SJCRH30 (cell line): Measurements from ENCODE around the gene SERPINA1. TPM values are rescaled to one million over a fixed set of nuclear protein-coding genes. Genes with fewer than 3 reads are reported as not detected.
"Not testable (repeated sequence)": the region's sequence is repeated elsewhere in the genome, so short reads cannot be mapped to it uniquely, and the experiment has no call there.

ENCODE experiments used
- DNase-seq, 2 experiments: peaks; one replicate each; pipeline ENCODE4 v3.0.0-alpha.2; 2015 to 2020
- H3K27ac ChIP-seq: fragments of 250-450 bp; sonication (Bioruptor Pico); 2 replicates; pipeline ENCODE4 v1.5.1; 2020; ENCODE audit warnings: mild to moderate bottlenecking, moderate library complexity
- H3K27me3 ChIP-seq: fragments of 250-450 bp; sonication (Bioruptor Pico); 2 replicates; pipeline ENCODE4 v1.5.1; 2020; ENCODE audit warnings: mild to moderate bottlenecking, moderate library complexity
- H3K36me3 ChIP-seq: fragments of 250-450 bp; sonication (Bioruptor Pico); 2 replicates; pipeline ENCODE4 v1.5.1; 2020; ENCODE audit warnings: mild to moderate bottlenecking, moderate library complexity
- H3K4me1 ChIP-seq: fragments of 250-450 bp; sonication (Bioruptor Pico); 2 replicates; pipeline ENCODE4 v1.5.1; 2020; ENCODE audit warnings: mild to moderate bottlenecking, moderate library complexity
- H3K4me3 ChIP-seq: fragments of 250-450 bp; sonication (Bioruptor Pico); 2 replicates; pipeline ENCODE4 v1.5.1; 2020; ENCODE audit warnings: mild to moderate bottlenecking, moderate library complexity
- H3K9me3 ChIP-seq: fragments of 250-450 bp; sonication (Bioruptor Pico); replicated peaks from 2 replicates; pipeline ENCODE4 v1.5.1; 2020; ENCODE audit warnings: mild to moderate bottlenecking, moderate library complexity
- total RNA-seq: library from RNA; depleted of rRNA; stranded (reverse); fragments of >200 nt; shearing (Covaris generic); gene quantifications from 2 replicates; pipeline ENCODE4 v1.2.3, GENCODE V29; 2014

Gene SERPINA1
- total RNA-seq, 1 experiment from 2014 or later: not detected

DNA sequence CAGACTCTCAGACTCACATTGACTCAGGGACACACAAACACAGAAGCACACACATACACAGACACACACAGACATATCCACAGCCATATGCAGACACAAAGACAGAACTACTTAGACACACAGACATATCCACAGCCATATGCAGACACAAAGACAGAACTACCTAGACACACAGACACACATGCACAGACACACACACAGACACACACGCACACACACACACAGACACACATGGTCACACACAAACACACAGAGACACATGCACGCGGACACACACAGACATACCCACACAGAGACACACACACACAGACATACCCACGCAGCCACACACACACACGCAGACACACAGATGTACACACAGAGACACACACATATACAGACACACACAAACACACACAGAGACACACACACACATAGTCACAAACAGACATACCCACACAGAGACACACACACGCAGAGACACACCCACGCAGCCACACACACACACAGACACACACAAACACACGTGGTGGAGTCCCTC is 25.7 kb downstream of the SERPINA1 start:
- Histone ChIP-seq H3K27me3 (no peaks in the 10 kb centered on the region), H3K9me3 (no peaks in the 10 kb centered on the region), H3K4me1 (no peaks in the 10 kb centered on the region), H3K36me3 (no peaks in the 10 kb centered on the region), H3K27ac (no peak overlapping the region), H3K4me3 (no peak overlapping the region)
- DNase-seq: no peak

DNA sequence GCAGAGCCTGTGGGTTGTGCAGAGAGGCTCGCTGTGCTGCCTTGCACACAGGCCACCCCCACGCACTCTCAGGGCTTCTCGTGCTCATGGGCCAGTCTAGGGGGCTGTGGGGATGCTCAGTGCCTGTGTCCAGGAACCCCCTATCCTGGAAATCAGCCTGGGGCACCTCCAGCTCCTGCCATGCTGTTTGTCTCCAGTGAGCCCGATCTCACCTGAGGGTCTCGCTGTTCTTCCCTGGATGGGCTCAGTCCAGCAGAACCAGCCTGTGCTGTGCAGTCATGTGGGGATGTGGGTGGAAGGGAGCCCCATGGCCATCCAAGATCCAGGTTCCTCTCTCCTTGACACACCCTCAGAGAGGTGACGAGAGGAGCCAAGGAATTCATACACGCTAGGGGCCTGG is 26.7 kb downstream of the SERPINA1 start:
- no peak overlapping the region for H3K4me3 ChIP-seq
- no peaks in the 10 kb centered on the region for H3K9me3 ChIP-seq
- no peaks in the 10 kb centered on the region for H3K4me1 ChIP-seq
- H3K36me3 ChIP-seq: no peaks in the 10 kb centered on the region
- no peak overlapping the region for H3K27ac ChIP-seq
- no peak for DNase-seq
- H3K27me3 ChIP-seq: no peaks in the 10 kb centered on the region

DNA sequence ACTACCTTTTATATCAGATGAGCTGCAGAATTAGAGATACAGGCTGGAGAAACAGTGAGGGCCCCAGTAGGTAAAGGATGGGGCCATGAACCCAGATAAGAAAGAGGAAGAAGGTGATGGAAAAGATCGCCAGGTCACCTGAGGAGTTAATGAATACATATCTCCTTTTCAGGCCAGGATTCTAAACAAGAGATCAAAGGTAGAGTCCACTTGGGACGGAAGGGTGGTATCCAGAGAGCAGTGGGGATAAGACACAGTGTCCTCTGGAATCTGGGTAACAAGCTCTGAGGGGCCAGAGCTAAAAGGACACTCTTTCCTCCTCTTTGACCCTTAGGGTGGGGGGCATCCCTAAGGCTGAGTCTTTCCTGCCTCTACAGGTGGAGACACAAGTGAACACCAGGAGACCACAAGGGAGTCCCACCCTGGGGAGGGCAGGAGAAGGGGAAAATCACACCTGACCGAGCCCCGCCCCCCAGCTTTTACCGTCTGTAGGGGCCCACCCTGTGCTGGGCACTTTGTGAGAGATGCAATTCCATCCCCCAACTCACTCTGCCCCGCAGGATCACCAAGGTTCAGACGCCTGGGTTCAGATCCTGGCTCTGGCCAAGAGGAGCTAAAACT is 27.3 kb downstream of the SERPINA1 start:
- Histone ChIP-seq H3K27ac (no peak overlapping the region), H3K9me3 (no peaks in the 10 kb centered on the region), H3K27me3 (no peaks in the 10 kb centered on the region), H3K4me1 (no peaks in the 10 kb centered on the region), H3K36me3 (no peaks in the 10 kb centered on the region), H3K4me3 (no peak overlapping the region)
- DNase-seq: no peak

DNA sequence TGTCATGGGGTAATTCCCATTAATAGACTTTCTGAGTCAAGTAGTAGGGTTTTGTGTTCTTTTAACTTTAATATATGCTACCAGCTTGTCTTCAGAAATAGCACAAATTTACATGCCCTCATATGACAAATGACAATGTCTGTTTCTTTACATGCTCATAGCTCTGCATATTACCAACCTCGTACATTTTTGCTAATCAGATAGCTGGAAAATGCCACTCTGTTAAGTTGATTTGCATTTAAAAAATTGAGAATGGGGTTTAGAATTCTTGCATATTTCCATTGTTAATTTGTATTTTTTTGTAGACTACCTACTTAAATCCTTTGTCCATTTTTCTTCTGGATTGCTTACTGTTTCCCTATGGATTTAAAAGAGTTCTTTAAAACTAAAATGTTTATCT is 31.2 kb downstream of the SERPINA1 start:
- Histone ChIP-seq H3K4me3 (no peak overlapping the region), H3K9me3 (no peaks in the 10 kb centered on the region), H3K27ac (no peak overlapping the region), H3K27me3 (no peaks in the 10 kb centered on the region), H3K4me1 (no peaks in the 10 kb centered on the region), H3K36me3 (no peaks in the 10 kb centered on the region)
- DNase-seq: no peak

DNA sequence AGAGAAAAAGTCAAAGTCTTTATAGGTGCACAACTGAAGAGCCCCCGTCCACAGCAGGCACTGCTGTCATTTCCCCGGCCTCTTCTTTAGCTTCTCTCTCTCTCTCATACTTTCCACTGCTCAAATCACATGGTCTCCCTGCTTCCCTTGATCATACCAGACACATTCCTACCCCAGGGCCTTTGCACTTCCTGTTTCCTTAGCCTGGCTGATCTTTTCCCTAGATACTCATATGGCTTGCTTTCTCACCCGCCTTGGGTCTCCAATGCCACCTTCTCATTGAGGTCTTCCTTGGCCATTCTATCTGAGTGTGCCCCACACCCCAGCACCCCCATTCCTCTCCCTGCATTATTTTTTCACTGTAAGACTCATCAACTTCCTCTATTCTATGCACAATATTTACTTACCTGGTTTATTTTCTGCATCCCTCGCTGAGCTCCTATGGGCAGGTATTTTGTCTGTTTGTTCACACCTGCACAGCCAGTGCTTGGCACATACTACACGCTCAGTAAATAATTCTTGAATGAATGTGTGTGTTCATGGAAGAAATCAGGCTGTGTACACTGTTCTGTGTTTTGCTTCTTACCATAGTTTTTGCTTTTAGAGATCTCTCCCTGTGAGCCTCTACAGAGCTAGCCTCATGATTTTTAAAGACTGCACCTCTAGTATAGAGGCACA is 31.9 kb downstream of the SERPINA1 start:
- no peak overlapping the region for H3K27ac ChIP-seq
- no peak for DNase-seq
- no peaks in the 10 kb centered on the region for H3K4me1 ChIP-seq
- no peaks in the 10 kb centered on the region for H3K36me3 ChIP-seq
- no peaks in the 10 kb centered on the region for H3K9me3 ChIP-seq
- no peaks in the 10 kb centered on the region for H3K27me3 ChIP-seq
- H3K4me3 ChIP-seq: no peak overlapping the region

DNA sequence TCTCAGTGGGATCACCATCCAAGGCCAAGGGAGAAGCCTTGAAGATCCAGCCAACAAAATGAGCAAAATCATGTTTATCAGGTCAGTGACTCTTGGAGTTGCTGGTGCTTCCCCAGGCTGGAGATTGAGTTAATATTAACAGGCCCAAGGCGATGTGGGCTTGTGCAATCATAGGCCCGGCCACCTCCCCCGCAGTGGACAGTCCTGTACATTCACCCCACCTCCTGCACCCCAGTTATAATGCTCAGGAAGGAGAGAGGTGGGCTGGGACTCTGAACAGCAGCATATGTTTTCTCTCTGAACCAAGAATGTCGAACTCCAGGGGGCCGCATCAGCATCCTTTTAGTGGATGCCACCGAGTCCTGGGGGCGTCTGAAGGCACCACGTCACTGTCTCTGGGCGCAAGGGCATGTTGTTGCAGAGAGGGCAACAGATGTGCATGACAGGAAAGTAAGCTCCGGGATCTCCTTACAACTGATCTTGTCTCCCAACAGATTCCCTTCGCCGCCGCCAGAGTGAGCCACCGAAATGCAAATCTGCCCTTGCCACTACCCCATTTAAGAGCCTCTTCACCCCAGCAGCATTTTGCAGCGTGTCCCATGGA is 33.1 kb downstream of the SERPINA1 start:
- peak in 1 of 2 experiments; percentile 13 for DNase-seq
- no peaks in the 10 kb centered on the region for H3K9me3 ChIP-seq
- H3K4me3 ChIP-seq: no peak overlapping the region
- no peaks in the 10 kb centered on the region for H3K36me3 ChIP-seq
- H3K4me1 ChIP-seq: no peaks in the 10 kb centered on the region
- H3K27me3 ChIP-seq: no peaks in the 10 kb centered on the region
- H3K27ac ChIP-seq: no peak overlapping the region

DNA sequence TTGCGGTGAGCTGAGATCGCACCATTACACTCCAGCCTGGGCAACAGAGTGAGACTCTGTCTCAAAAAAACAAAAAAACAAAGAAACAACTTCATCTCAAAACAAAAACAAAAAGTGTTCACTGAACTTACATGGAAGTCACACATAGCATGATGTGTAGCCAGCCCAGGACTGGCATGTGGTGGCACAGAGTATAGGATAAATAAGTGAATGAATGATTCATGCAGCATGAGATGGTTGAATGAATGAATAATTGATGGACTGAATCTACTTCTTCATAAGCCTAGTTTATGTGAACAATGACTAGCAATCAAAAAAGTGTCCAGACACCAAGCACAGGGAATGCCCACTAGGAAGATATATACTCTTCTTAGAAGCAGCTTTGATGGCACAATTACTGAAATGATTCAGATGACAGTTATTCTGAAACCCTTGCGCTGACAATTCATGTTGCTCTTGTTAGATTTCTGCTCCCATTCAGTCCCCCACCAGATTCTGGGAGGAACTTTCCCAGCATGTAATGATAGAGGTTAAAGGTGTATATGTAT is 33.7 kb downstream of the SERPINA1 start:
- no peak overlapping the region for H3K4me3 ChIP-seq
- no peaks in the 10 kb centered on the region for H3K36me3 ChIP-seq
- no peaks in the 10 kb centered on the region for H3K27me3 ChIP-seq
- no peak for DNase-seq
- no peaks in the 10 kb centered on the region for H3K4me1 ChIP-seq
- H3K9me3 ChIP-seq: no peaks in the 10 kb centered on the region
- H3K27ac ChIP-seq: no peak overlapping the region

DNA sequence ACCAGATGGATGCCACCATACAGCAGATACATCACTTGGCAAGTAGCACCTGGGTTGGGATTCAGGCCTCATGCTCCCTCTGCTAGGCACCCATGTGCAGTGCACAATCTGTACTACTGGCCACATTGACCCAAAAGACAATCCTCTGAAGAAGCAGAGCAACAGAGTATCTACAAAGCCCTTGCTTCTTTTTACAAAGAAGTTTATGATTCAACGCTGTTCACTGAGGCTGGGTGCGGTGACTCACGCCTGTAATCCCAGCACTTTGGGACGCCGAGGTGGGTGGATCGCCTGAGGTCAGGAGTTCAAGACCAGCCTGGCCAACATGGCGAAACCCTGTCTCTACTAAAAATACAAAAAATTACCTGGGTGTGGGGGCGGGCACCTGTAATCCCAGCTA is 34.2 kb downstream of the SERPINA1 start:
- not testable (repeated sequence) for H3K27ac ChIP-seq, H3K27me3 ChIP-seq, H3K4me3 ChIP-seq, H3K9me3 ChIP-seq, H3K36me3 ChIP-seq, H3K4me1 ChIP-seq, DNase-seq

DNA sequence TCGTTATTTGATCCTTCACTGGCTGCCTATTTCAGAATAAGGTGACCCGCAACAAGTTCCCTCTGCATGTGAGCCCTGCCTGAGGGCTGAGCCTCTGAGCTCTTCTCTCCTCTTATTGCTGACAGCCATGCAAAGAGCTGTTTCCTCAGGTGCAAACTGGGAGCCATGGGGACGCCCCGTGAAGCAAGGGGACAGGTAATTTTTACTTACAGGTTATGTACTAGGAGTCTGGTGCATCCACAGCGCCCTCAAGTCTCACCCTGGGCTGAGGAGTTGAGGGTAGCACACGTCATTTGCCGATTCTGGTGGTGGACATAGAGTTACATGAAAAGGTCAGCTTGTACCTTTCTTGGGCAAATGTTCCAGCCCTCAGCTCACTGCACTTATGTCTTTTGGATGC is 39.1 kb downstream of the SERPINA1 start:
- H3K27me3 ChIP-seq: no peaks in the 10 kb centered on the region
- H3K36me3 ChIP-seq: no peaks in the 10 kb centered on the region
- no peak for DNase-seq
- no peak overlapping the region for H3K27ac ChIP-seq
- H3K9me3 ChIP-seq: no peaks in the 10 kb centered on the region
- no peak overlapping the region for H3K4me3 ChIP-seq
- no peaks in the 10 kb centered on the region for H3K4me1 ChIP-seq

DNA sequence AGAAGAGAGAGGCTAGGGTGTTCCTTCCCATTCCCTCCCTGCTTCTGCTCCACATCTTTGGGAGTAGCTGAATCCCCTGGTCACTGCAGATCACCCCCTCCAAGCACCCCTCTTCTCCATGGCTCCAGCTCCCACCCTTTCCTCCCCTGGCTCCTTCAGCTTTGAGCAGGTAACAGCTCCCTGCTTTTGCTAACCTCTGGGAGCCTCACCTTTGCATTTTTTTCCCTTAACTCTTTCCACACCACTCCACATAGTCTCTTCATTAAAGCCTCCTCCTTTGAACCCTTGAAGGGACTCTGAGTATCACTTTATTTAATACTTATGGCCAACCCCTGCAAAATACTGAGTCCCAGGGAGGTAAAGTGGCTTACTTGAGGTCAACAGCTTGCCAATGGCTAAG is 39.6 kb downstream of the SERPINA1 start:
- no peaks in the 10 kb centered on the region for H3K27me3 ChIP-seq
- no peak overlapping the region for H3K27ac ChIP-seq
- H3K4me1 ChIP-seq: no peaks in the 10 kb centered on the region
- H3K9me3 ChIP-seq: no peaks in the 10 kb centered on the region
- H3K4me3 ChIP-seq: no peak overlapping the region
- no peaks in the 10 kb centered on the region for H3K36me3 ChIP-seq
- no peak for DNase-seq

DNA sequence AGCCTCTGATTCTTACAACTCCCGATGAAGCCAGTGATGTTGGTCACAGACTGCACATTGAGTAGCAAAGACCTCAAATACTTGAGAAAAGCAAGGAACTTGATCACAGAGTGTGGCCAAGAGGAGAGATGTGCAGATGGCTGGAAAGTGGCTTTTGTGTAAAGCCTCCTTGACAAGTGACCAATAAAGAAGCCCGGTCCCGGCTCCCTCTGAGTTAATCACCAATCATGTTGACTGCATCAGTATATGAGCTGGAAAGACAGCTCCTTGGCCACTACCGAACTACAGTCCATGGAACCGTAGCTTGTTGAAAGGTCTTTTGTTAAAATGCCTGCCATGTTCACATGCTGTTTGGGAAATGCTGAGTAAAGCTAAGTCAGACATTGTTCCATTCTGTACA is 41.6 kb downstream of the SERPINA1 start:
- H3K4me3 ChIP-seq: no peak overlapping the region
- no peak for DNase-seq

DNA sequence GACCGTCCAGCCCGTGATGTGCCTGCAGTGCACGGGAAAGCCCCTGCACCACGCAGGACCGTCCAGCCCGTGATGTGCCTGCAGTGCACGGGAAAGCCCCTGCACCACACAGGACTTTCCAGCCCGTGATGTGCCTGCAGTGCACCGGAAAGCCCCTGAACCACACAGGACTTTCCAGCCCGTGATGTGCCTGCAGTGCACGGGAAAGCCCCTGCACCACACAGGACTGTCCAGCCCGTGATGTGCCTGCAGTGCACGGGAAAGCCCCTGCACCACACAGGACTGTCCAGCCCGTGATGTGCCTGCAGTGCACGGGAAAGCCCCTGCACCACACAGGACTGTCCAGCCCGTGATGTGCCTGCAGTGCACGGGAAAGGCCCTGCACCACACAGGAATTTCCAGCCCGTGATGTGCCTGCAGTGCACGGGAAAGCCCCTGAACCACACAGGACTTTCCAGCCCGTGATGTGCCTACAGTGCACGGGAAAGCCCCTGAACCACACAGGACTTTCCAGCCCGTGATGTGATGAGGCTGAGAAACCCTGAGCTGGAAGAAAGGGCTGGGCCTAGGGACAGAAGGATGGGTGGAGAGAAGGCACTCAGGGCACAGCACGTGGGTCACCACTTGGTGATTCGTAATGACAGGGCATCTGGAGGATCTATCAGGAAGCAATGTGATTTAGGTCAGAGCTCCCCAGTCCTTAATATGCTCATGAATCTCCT is 42.2 kb downstream of the SERPINA1 start:
- H3K4me3 ChIP-seq, DNase-seq, H3K27ac ChIP-seq, H3K27me3 ChIP-seq, H3K36me3 ChIP-seq, H3K9me3 ChIP-seq: not testable (repeated sequence)
- peaks cover 12% of the 10 kb centered on the region for H3K4me1 ChIP-seq

More for the DNA sequence above, 41.6 kb downstream of the SERPINA1 start:
- Histone ChIP-seq H3K4me1 (peaks cover 7% of the 10 kb centered on the region), H3K36me3 (no peaks in the 10 kb centered on the region), H3K27me3 (no peaks in the 10 kb centered on the region), H3K27ac (no peak overlapping the region), H3K9me3 (no peaks in the 10 kb centered on the region)

DNA sequence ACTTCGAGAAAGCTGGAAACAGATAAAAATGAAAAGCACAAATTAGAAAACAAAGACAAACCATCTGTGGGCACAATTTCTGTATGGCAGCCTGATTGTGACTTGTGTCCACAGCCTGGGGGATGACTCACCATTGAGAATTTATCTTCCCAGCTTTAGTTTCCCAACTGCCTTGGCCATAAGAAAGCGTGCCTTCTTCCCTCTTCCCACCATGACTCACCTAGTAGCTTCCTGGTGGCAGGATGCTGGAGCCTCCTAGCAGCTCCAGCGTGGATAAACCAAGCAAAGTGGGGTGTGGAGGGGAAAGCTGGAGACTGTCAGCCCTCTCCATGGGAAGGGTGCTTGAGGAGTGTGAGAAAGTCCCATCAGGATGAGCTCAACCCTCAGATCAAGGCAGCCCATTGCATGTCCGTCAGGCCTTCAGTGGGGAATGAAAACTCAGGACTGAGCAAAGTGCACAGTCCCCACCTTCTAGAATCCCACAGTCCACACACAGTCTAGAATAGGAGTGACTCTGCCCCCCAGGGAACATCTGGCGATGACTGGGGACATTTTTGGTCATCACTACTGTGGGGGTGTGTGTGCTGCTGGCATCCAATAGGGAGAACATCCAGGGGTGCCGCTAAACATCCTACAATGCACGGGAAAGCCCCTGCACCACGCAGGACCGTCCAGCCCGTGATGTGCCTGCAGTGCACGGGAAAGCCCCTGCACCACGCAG is 42.9 kb downstream of the SERPINA1 start:
- Histone ChIP-seq H3K4me1 (peaks cover 12% of the 10 kb centered on the region), H3K36me3 (no peaks in the 10 kb centered on the region), H3K27ac (no peak overlapping the region), H3K27me3 (no peaks in the 10 kb centered on the region), H3K4me3 (no peak overlapping the region), H3K9me3 (no peaks in the 10 kb centered on the region)
- peak; percentile 35 to 50 for DNase-seq

DNA sequence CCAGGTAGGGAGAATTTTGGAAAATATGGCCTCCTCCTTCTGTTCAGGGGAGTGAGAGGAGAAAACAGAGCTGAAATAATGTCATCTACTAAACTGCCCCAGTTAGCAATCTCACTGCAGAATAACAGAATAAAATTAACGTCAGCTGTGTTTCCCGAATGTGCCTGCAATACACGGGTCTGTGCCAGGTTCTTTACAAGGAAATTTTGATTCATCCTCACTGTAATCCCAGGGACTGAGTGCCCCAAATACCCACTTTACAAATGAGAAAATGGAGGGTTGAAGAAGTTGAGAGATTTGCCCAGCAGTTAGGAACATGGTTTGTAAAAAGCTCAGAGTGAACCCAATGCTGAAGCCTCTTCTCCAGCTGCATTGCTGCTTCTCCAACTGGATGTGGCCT is 44.0 kb downstream of the SERPINA1 start:
- Histone ChIP-seq H3K4me1 (peaks cover 12% of the 10 kb centered on the region), H3K36me3 (no peaks in the 10 kb centered on the region), H3K27ac (no peak overlapping the region), H3K27me3 (no peaks in the 10 kb centered on the region), H3K9me3 (no peaks in the 10 kb centered on the region), H3K4me3 (no peak overlapping the region)
- DNase-seq: no peak
